B cell (primary cell): ENCODE data around the gene DCAF4.

Source experiments
- EZH2 ChIP-seq: IDR thresholded peaks from 2 replicates; pipeline ENCODE4 v1.6.1; 2012; ENCODE audit warnings: borderline replicate concordance, low read depth, mild to moderate bottlenecking, moderate library complexity, low read length; ENCODE audit not compliant: insufficient read depth, poor library complexity, severe bottlenecking
- TF ChIP-seq, protein P1 (sequence below): fragments of 200-600 bp; IDR thresholded peaks from one replicate; pipeline ENCODE4 v1.8.0; 2022; ENCODE audit warnings: antibody characterized with exemption, mild to moderate bottlenecking

GRCh38 chr14:72888192-72888591 is 38.1 kb upstream of the DCAF4 start:
- no peak for TF ChIP-seq EZH2
- TF ChIP-seq, protein P1, sequence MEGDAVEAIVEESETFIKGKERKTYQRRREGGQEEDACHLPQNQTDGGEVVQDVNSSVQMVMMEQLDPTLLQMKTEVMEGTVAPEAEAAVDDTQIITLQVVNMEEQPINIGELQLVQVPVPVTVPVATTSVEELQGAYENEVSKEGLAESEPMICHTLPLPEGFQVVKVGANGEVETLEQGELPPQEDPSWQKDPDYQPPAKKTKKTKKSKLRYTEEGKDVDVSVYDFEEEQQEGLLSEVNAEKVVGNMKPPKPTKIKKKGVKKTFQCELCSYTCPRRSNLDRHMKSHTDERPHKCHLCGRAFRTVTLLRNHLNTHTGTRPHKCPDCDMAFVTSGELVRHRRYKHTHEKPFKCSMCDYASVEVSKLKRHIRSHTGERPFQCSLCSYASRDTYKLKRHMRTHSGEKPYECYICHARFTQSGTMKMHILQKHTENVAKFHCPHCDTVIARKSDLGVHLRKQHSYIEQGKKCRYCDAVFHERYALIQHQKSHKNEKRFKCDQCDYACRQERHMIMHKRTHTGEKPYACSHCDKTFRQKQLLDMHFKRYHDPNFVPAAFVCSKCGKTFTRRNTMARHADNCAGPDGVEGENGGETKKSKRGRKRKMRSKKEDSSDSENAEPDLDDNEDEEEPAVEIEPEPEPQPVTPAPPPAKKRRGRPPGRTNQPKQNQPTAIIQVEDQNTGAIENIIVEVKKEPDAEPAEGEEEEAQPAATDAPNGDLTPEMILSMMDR = no peak
